HG03558 (cell line): ENCODE results near the gene ATG10.
A peak's percentile ranks its signal among the peaks of the same experiment; 100 is the strongest.
"Not testable (repeated sequence)": the region's sequence is repeated elsewhere in the genome, so short reads cannot be mapped to it uniquely, and the experiment has no call there.

Source experiments
- ATAC-seq: cut with Tn5 transposase; IDR thresholded peaks from one replicate; pipeline ENCODE4 v1.9.1; 2021; ENCODE audit warnings: moderate number of reproducible peaks; ENCODE audit not compliant: unreplicated experiment; ENCODE audit errors: extremely low read depth

The ATG10 gene

GRCh38 chr5:81971712-81972491 lies at the start of gene ATG10:
ATG10 (plus strand) TSS chr5:81972023; CDS start chr5:81987571, 15,548 bp downstream.
- peak; percentile 92 for ATAC-seq

- ATAC-seq: no peak
Observed at GRCh38 chr5:81922854-81923279, 49.0 kb upstream of the ATG10 start.

DNA sequence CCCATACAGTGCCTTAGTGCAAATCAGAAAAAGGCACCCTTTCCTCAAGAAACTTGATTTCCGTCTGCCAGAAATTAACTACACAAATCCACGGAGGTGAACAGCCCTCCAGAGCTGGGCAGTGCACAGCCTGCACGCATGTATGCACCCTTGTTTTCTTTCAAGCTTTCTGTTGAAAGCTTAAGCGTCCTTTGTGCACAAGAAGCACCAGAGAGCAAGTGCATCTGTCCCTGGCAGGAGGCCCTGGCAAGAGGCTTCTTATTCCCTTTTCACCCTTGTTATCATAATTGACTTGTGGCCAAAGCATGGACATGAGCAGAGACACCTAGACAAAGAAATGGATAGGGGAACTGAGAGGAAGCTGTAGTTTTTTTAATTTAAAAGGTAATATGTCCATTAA lies 47.4 kb upstream of the ATG10 start:
- no peak for ATAC-seq

DNA sequence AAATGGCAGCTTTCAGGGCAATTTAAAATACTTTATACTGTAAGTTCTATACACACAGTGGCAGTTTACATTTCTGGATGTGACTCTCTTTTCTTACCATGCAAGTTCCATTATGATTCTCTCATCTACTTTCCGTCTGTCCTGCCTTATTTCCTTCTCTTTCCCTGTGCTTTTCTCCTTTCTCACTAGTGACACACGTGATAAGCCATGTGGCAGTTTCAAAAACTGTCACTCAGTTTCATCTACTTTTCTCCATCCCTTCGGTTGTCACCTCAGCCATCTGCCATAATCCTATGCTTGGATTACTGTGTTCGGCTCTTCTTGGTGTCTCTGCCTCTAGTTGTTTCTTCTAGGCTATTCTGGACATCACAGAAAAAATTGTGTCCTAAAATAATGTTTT lies 46.8 kb upstream of the ATG10 start:
- no peak for ATAC-seq

GRCh38 chr5:81925981-81926380 lies 45.8 kb upstream of the ATG10 start:
- no peak for ATAC-seq

DNA sequence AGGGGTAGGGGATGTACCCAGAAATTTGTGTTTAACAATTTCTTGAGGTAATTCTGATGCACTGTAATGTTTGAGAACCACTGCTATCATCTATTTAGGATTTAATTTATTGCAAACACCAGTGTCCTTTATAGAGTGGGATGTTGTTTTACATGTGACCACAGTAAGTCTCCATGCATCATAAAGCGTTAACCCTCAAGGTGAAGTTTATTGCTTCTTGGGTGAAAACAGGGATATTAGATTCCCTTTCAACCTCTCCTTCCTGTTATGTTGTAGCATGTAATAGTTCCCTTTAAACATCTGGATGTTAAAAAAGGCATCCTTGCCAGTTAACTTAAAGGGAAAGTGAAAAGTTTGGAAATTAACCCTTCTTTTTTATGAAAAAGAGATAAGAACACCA lies 35.8 kb upstream of the ATG10 start:
- ATAC-seq: no peak

GRCh38 chr5:81936750-81937149 lies 35.1 kb upstream of the ATG10 start:
- no peak for ATAC-seq

GRCh38 chr5:81942746-81943145 lies 29.1 kb upstream of the ATG10 start:
- no peak for ATAC-seq

DNA sequence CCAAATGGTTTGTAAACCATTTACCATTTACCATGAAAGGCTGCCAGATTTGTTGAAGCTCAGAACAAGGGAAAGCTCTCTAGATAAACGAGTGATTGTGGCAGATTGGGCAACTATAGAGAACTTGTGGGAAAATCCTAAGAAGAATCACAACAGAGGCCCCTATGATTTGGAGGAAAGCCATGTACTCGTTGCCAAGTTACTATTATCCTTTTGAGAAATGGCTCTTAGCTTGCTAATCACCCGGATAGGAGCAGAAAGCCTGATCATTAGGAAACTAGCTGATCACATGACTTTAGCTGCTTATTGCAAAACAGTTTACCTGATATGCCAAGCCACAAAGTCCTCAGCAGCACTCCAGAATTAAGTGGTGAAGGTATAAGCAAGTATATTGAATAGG lies 23.5 kb upstream of the ATG10 start:
- ATAC-seq: no peak

GRCh38 chr5:81949462-81949861 lies 22.4 kb upstream of the ATG10 start:
- ATAC-seq: no peak

GRCh38 chr5:81950996-81951395 lies 20.8 kb upstream of the ATG10 start:
- ATAC-seq: no peak

DNA sequence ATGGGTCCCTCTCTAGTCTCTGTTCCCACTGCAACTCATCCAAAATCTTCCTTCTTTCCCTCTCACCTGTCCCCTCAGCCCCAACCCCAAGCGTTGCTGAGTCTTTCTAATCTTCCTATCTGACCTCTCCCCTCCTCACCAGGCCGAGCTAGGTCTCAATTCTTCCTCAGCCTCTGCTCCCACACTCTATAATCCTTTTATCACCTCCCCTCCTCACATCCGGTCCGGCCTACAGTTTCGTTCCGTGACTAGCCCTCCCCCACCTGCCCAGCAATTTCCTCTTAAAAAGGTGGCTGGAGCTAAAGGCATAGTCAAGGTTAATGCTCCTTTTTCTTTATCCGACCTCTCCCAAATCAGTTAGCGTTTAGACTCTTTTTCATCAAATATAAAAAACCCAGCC lies 17.0 kb upstream of the ATG10 start:
- ATAC-seq: not testable (repeated sequence)

- not testable (repeated sequence) for ATAC-seq
Observed at GRCh38 chr5:81958129-81958528, 13.7 kb upstream of the ATG10 start.

DNA sequence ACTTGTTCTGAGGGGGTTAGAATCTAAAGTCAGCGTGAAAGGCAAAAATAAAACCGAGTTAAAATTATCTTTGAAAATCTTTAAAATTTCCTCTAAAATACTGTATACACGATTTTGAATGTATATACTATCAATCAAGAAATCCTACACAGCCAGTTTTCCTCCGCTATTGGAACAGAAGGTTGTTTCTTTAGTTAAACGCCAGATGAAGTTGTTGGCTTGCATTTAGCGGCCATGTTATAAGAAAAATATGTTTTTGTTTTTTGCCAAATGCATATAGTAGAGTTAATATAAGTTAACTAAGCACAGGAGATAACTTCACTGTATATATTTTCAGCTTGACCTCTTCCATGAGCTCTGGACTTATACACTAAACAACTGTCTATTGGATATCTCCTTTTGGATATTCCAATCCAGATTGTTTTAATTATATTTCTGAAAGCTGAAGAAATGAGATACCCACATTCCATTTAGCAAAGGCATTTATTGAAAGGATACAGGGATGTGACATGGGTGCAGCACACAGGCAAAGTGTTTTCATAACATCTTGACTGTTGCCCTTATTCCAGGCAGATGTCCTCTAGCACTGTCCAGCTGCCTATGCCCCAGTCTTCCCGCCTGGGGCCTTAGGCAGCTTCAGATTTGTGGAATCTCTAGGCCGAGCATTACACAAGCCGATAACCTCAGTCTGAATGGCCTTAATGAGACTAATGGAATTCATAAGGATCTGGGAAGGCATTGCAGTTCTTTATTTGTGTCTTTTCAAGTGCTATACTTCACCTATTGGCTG lies 10.0 kb upstream of the ATG10 start:
- ATAC-seq: no peak

- no peak for ATAC-seq
Observed at GRCh38 chr5:81963544-81963943, 8.3 kb upstream of the ATG10 start.

GRCh38 chr5:81965524-81965923 lies 6.3 kb upstream of the ATG10 start:
- ATAC-seq: no peak

DNA sequence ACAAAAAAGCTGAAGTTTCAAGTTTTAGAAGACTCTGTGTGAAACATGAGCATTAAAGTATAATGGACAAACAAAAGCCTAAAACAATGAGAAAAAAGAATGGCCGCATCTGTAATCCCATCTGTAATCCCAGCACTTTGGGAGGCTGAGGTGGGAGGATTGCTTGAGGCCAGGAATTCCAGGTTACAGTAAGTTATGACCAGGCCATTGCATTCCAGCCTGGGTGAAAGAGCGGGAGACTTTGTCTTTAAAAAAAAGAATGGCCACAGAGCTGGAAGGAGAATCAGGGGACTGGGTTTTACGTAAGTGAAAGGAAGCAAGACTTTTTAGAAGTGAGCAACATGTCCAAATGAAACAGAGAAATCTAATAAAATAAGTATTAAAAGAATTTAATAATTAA lies 2.6 kb upstream of the ATG10 start:
- ATAC-seq: no peak

DNA sequence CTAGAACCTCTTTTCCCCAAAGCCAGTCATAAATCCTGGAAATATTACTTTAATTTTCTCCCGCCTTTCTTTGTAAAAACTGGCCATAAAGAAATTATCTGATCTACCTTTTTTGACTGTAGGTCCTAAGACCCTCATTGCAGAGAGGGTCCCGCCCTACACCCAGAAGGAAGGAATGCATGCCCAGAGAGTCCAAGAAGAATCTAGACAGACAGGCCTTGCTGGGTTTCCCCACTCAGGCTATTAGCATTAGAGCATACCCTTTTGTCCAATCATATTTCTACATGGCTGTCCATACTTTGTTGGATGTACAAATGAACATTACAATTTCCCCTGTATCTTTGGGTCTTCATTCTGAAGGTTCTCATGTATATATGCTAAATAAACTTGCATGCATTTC lies 1.9 kb upstream of the ATG10 start:
- ATAC-seq: no peak

GRCh38 chr5:81971111-81971711 lies 612 bp upstream of the ATG10 start:
- no peak for ATAC-seq

DNA sequence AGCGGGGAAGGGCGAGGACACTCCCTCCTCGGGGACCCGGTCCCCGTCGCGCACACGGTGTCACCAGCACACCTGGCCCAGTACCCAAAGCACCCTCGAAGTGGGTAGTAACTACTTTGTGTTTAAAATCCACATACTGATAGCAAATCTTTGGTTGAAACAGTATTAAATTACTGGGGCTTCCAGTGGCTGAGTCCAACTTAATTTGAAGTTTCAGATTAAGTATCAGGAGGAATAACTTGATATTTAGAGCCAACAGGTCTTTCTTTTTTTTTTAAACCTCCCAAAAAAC lies 615 bp downstream of the ATG10 start:
- peak; percentile 10 for ATAC-seq

DNA sequence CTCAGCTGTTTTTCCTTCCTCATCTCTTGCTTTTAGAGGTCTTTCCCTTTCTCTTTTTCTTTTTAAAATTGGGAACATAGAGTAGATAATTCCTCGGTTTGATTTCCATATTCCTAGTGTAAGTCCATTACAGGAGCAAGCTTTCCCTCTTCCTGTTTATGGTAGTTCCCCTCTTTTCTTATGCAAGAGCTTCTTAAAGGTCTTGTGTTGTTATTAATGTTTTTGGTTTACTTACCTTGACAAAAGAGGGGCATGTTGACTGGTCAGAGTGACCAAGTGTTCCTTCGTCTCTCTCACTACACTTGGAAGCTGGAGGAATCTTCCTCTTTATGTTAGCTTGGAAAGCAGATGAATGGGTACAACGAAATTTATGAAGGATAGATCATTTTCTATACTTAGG lies 8.3 kb downstream of the ATG10 start:
- ATAC-seq: no peak
